Measurements from ENCODE around the gene TNNI3K. TPM values are rescaled to one million over a fixed set of nuclear protein-coding genes. Genes with fewer than 3 reads are reported as not detected.

TNNI3K gene
- total RNA-seq, 1 experiment from 2014 or later, result 0.49 TPM

GRCh38 chr1:74427681-74428080, 192.5 kb downstream of the TNNI3K start:
- ChIA-PET RAD21 (ENCODE audit: low non-redundant PET in 1 of 2, low total read pairs in 2 of 2, uncharacterized antibody in 2 of 2, unreplicated experiment in 2 of 2) (no interaction called here), POLR2A (no interaction called here), CTCF (no interaction called here)
- TF ChIP-seq ZBTB33 (IDR thresholded peaks at IDR 0.05; ENCODE audit: extremely low read depth, insufficient replicate concordance, low read length) (no peak), CTCF (IDR thresholded peaks at IDR 0.05 in 2 of 3, conservative IDR thresholded peaks at IDR 0.05 in 1 of 3; ENCODE audit: borderline replicate concordance in 1 of 3, insufficient read depth in 1 of 3, low read depth in 2 of 3, low read length in 2 of 3) (no peak)
- ATAC-seq (no peak), DNase-seq (ENCODE audit: low read depth, low spot score) (no peak)
- BruUV-seq (replicated peaks), result no TSS peak
- Histone ChIP-seq H3K27me3 (ENCODE audit: insufficient read depth, low read length) (peaks cover 20% of the 10 kb centered on the region), H3K27ac (ENCODE audit: low read depth, low read length) (no peak overlapping the region), H4K20me1 (ENCODE audit: insufficient read depth) (no peaks in the 10 kb centered on the region), H2AFZ (ENCODE audit: low read depth, low read length, poor library complexity, severe bottlenecking) (no peak overlapping the region), H3K79me2 (ENCODE audit: insufficient read depth, low read length) (no peaks in the 10 kb centered on the region), H3K36me3 (ENCODE audit: control insufficient read depth in 1 of 2, insufficient read depth in 2 of 2, low read length in 2 of 2) (no peaks in the 10 kb centered on the region), H3K9ac (ENCODE audit: low read length) (no peak overlapping the region), H3K9me3 (ENCODE audit: control insufficient read depth in 1 of 2, insufficient read depth in 1 of 2, low read depth in 1 of 2, low read length in 2 of 2) (no peaks in the 10 kb centered on the region), H3K4me1 (ENCODE audit: control insufficient read depth in 1 of 2, insufficient read depth in 2 of 2, low read length in 2 of 2) (no peaks in the 10 kb centered on the region), H3K4me3 (replicated peaks in 1 of 2; ENCODE audit: low read depth in 1 of 2, low read length in 2 of 2) (no peak overlapping the region), H3K9me2 (ENCODE audit: insufficient read depth) (no peaks in the 10 kb centered on the region), H3K4me2 (ENCODE audit: low read length) (no peak overlapping the region)
- intact Hi-C loops (cut with micrococcal nuclease), result no loop called here

GRCh38 chr1:74429580-74429979, 194.4 kb downstream of the TNNI3K start:
- Histone ChIP-seq H3K9me3 (ENCODE audit: control insufficient read depth in 1 of 2, insufficient read depth in 1 of 2, low read depth in 1 of 2, low read length in 2 of 2) (no peaks in the 10 kb centered on the region), H3K36me3 (ENCODE audit: control insufficient read depth in 1 of 2, insufficient read depth in 2 of 2, low read length in 2 of 2) (no peaks in the 10 kb centered on the region), H3K4me3 (replicated peaks in 1 of 2; ENCODE audit: low read depth in 1 of 2, low read length in 2 of 2) (no peak overlapping the region), H3K79me2 (ENCODE audit: insufficient read depth, low read length) (no peaks in the 10 kb centered on the region), H4K20me1 (ENCODE audit: insufficient read depth) (no peaks in the 10 kb centered on the region), H3K9me2 (ENCODE audit: insufficient read depth) (no peaks in the 10 kb centered on the region), H3K9ac (ENCODE audit: low read length) (no peak overlapping the region), H2AFZ (ENCODE audit: low read depth, low read length, poor library complexity, severe bottlenecking) (no peak overlapping the region), H3K4me2 (ENCODE audit: low read length) (no peak overlapping the region), H3K27ac (ENCODE audit: low read depth, low read length) (no peak overlapping the region), H3K4me1 (ENCODE audit: control insufficient read depth in 1 of 2, insufficient read depth in 2 of 2, low read length in 2 of 2) (no peaks in the 10 kb centered on the region), H3K27me3 (ENCODE audit: insufficient read depth, low read length) (peaks cover 22% of the 10 kb centered on the region)
- intact Hi-C loops (cut with micrococcal nuclease), result no loop called here
- BruUV-seq (replicated peaks), result no TSS peak
- DNase-seq (ENCODE audit: low read depth, low spot score), result no peak
- CTCF ChIA-PET, result no interaction called here
- no peak for ATAC-seq
- POLR2A ChIA-PET, result no interaction called here
- RAD21 ChIA-PET (ENCODE audit: low non-redundant PET in 1 of 2, low total read pairs in 2 of 2, uncharacterized antibody in 2 of 2, unreplicated experiment in 2 of 2), result no interaction called here
- TF ChIP-seq REST (IDR thresholded peaks at IDR 0.05; ENCODE audit: low read depth), result no peak
- TF ChIP-seq SP1 (IDR thresholded peaks at IDR 0.05; ENCODE audit: low read depth), result no peak
- TF ChIP-seq ZNF274 (IDR thresholded peaks at IDR 0.05; ENCODE audit: low read depth, low read length), result no peak
- TF ChIP-seq ATF3 (IDR thresholded peaks at IDR 0.05), result no peak
- TF ChIP-seq CEBPB (IDR thresholded peaks at IDR 0.05; ENCODE audit: low read depth), result no peak
- TF ChIP-seq ZBTB33 (IDR thresholded peaks at IDR 0.05; ENCODE audit: extremely low read depth, insufficient replicate concordance, low read length), result no peak
- no peak for TF ChIP-seq SIN3A (IDR thresholded peaks at IDR 0.05; ENCODE audit: low read depth)
- no peak for TF ChIP-seq CBX3 (IDR thresholded peaks at IDR 0.05; ENCODE audit: low read depth)
